SK-N-SH (cell line): ENCODE results near the gene CFAP97D1.

Experiments used
- EZH2phosphoT487 ChIP-seq: fragments of 200-600 bp; sonication (generic); IDR thresholded peaks from 2 replicates; pipeline ENCODE4 v1.6.1; 2017; ENCODE audit warnings: low read depth, mixed run types, mild to moderate bottlenecking, antibody characterized with exemption, moderate library complexity, borderline replicate concordance
- FOXJ3 ChIP-seq: sonication (generic); formaldehyde crosslinking; IDR thresholded peaks from 2 replicates; pipeline ENCODE4 v1.5.1; 2020; ENCODE audit warnings: mild to moderate bottlenecking, missing genetic modification reagents
- JUND ChIP-seq: IDR thresholded peaks from 2 replicates; pipeline ENCODE4 v1.4.0; 2012
- POLR2AphosphoS5 ChIP-seq: IDR thresholded peaks from 2 replicates; pipeline ENCODE4 v1.6.1; 2012; ENCODE audit warnings: low read depth, low read length
- RAD21 ChIP-seq: IDR thresholded peaks from 2 replicates; pipeline ENCODE4 v1.6.1; 2012; ENCODE audit warnings: mild to moderate bottlenecking, low read length
- RXRA ChIP-seq: IDR thresholded peaks from 2 replicates; pipeline ENCODE4 v1.4.0; 2012; ENCODE audit warnings: low read depth, mild to moderate bottlenecking, borderline replicate concordance
- YY1 ChIP-seq: IDR thresholded peaks from 2 replicates; pipeline ENCODE4 v1.4.0; 2012; ENCODE audit warnings: low read depth, mild to moderate bottlenecking
- TF ChIP-seq, protein P1 (sequence below): fragments of 200-600 bp; sonication (generic); IDR thresholded peaks from 2 replicates; pipeline ENCODE4 v1.6.1; 2017; ENCODE audit warnings: antibody characterized with exemption, mild to moderate bottlenecking, moderate library complexity
- TF ChIP-seq, protein P2 (sequence below): IDR thresholded peaks from 2 replicates; pipeline ENCODE4; 2012
- TF ChIP-seq, protein P3 (sequence below): fragments of 150-350 bp; IDR thresholded peaks from 2 replicates; pipeline ENCODE4 v1.6.1; 2017; ENCODE audit warnings: antibody characterized with exemption, low read length, low read depth, borderline replicate concordance
- TF ChIP-seq, protein P4 (sequence below): IDR thresholded peaks from 2 replicates; pipeline ENCODE4 v1.6.1; 2012; ENCODE audit warnings: mild to moderate bottlenecking, low read depth, low read length, moderate library complexity

DNA sequence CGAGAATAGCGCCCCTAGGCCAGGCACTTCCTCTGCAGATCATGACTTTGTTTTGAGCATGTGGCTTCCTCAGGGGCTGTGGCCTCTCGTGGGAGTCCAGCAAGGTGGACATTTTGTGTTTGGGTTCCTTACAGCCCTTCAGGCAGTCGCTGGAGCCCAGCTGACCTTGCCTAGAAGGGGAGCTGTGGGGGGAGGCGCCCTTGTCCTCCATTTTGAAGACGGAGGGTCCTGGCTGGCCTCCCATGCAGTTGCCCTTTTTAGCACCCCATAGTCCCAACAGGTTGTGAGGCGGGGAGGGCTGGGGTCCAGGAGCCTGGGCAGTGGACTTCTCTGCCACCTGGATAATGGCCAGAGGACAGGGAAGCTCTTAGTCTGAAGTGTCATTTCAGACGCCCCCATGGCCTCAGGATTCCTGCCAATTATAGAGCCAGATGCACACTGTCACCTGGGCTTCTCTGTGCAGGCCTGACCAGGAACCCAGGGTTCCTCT lies 23.0 kb upstream of the CFAP97D1 start:
- TF ChIP-seq RAD21 (no peak), JUND (no peak), RXRA (no peak), POLR2AphosphoS5 (no peak), EZH2phosphoT487 (no peak), YY1 (no peak), FOXJ3 (CRISPR knock-in tag) (no peak)
- TF ChIP-seq, protein P1, sequence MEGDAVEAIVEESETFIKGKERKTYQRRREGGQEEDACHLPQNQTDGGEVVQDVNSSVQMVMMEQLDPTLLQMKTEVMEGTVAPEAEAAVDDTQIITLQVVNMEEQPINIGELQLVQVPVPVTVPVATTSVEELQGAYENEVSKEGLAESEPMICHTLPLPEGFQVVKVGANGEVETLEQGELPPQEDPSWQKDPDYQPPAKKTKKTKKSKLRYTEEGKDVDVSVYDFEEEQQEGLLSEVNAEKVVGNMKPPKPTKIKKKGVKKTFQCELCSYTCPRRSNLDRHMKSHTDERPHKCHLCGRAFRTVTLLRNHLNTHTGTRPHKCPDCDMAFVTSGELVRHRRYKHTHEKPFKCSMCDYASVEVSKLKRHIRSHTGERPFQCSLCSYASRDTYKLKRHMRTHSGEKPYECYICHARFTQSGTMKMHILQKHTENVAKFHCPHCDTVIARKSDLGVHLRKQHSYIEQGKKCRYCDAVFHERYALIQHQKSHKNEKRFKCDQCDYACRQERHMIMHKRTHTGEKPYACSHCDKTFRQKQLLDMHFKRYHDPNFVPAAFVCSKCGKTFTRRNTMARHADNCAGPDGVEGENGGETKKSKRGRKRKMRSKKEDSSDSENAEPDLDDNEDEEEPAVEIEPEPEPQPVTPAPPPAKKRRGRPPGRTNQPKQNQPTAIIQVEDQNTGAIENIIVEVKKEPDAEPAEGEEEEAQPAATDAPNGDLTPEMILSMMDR: no peak
- TF ChIP-seq, protein P2, sequence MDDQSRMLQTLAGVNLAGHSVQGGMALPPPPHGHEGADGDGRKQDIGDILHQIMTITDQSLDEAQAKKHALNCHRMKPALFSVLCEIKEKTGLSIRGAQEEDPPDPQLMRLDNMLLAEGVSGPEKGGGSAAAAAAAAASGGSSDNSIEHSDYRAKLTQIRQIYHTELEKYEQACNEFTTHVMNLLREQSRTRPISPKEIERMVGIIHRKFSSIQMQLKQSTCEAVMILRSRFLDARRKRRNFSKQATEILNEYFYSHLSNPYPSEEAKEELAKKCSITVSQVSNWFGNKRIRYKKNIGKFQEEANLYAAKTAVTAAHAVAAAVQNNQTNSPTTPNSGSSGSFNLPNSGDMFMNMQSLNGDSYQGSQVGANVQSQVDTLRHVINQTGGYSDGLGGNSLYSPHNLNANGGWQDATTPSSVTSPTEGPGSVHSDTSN: no peak
- TF ChIP-seq, protein P3, sequence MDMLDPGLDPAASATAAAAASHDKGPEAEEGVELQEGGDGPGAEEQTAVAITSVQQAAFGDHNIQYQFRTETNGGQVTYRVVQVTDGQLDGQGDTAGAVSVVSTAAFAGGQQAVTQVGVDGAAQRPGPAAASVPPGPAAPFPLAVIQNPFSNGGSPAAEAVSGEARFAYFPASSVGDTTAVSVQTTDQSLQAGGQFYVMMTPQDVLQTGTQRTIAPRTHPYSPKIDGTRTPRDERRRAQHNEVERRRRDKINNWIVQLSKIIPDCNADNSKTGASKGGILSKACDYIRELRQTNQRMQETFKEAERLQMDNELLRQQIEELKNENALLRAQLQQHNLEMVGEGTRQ: no peak
- TF ChIP-seq, protein P4, sequence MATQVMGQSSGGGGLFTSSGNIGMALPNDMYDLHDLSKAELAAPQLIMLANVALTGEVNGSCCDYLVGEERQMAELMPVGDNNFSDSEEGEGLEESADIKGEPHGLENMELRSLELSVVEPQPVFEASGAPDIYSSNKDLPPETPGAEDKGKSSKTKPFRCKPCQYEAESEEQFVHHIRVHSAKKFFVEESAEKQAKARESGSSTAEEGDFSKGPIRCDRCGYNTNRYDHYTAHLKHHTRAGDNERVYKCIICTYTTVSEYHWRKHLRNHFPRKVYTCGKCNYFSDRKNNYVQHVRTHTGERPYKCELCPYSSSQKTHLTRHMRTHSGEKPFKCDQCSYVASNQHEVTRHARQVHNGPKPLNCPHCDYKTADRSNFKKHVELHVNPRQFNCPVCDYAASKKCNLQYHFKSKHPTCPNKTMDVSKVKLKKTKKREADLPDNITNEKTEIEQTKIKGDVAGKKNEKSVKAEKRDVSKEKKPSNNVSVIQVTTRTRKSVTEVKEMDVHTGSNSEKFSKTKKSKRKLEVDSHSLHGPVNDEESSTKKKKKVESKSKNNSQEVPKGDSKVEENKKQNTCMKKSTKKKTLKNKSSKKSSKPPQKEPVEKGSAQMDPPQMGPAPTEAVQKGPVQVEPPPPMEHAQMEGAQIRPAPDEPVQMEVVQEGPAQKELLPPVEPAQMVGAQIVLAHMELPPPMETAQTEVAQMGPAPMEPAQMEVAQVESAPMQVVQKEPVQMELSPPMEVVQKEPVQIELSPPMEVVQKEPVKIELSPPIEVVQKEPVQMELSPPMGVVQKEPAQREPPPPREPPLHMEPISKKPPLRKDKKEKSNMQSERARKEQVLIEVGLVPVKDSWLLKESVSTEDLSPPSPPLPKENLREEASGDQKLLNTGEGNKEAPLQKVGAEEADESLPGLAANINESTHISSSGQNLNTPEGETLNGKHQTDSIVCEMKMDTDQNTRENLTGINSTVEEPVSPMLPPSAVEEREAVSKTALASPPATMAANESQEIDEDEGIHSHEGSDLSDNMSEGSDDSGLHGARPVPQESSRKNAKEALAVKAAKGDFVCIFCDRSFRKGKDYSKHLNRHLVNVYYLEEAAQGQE: no peak
